Omental fat pad (tissue), 4 donors: ENCODE results near the gene SLC38A8. TPM values are rescaled to one million over a fixed set of nuclear protein-coding genes. Genes with fewer than 3 reads are reported as not detected.

Experiments
- ATAC-seq: fragments of 150-250 bp; one replicate; pipeline ENCODE4 v1.9.1; 2016; ENCODE audit warnings: mild to moderate bottlenecking, moderate library complexity; ENCODE audit not compliant: low FRiP score
- DNase-seq: peaks from one replicate; pipeline ENCODE4 v3.0.0-alpha.2; 2019; ENCODE audit warnings: low spot score
- total RNA-seq, 4 donors: library from RNA; depleted of rRNA; stranded (reverse); fragments of >200 nt; gene quantifications; one replicate each; pipeline ENCODE4 v1.1.0, GENCODE V29; 2016
- TF ChIP-seq, protein P1 (sequence below), 3 donors: fragments of 450-650 bp; IDR thresholded peaks; one replicate each; pipeline ENCODE4 v1.5.1; 2016 to 2017; ENCODE audit warnings: antibody characterized with exemption in 3 of 3, mild to moderate bottlenecking in 3 of 3, moderate library complexity in 2 of 3

The SLC38A8 gene
- total RNA-seq, 4 donors from 2014 or later = not detected

GRCh38 chr16:84045001-84045817 is 2.6 kb upstream of the SLC38A8 start:
- DNase-seq = no peak
- TF ChIP-seq, protein P1, sequence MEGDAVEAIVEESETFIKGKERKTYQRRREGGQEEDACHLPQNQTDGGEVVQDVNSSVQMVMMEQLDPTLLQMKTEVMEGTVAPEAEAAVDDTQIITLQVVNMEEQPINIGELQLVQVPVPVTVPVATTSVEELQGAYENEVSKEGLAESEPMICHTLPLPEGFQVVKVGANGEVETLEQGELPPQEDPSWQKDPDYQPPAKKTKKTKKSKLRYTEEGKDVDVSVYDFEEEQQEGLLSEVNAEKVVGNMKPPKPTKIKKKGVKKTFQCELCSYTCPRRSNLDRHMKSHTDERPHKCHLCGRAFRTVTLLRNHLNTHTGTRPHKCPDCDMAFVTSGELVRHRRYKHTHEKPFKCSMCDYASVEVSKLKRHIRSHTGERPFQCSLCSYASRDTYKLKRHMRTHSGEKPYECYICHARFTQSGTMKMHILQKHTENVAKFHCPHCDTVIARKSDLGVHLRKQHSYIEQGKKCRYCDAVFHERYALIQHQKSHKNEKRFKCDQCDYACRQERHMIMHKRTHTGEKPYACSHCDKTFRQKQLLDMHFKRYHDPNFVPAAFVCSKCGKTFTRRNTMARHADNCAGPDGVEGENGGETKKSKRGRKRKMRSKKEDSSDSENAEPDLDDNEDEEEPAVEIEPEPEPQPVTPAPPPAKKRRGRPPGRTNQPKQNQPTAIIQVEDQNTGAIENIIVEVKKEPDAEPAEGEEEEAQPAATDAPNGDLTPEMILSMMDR (IDR thresholded peaks at IDR 0.05) = no peak
- no peak for ATAC-seq

DNA sequence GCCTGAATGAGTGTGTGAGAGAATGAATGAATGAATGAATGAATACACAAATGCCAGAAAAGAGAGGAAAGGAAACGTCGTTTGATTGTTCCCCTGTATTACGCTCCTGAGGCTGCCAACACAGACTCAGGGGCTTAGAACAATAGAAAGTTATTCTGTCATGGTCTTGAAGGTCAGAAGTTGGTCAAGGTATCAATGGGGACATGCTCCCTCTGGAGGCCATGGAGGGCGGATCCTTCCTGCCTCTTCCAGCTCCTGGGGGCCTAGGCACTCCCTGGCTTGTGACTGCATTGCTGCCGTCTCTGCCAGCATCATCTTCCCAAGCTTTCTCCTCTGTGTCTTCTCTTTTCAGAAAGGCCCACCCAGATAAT is 1.5 kb upstream of the SLC38A8 start:
- no peak for ATAC-seq
- TF ChIP-seq, protein P1 (IDR thresholded peaks at IDR 0.05) = no peak
- DNase-seq = no peak

- TF ChIP-seq, protein P1 (IDR thresholded peaks at IDR 0.05) = no peak
- DNase-seq = no peak
- no peak for ATAC-seq
Measured at GRCh38 chr16:84043486-84044117, 1.0 kb upstream of the SLC38A8 start.

DNA sequence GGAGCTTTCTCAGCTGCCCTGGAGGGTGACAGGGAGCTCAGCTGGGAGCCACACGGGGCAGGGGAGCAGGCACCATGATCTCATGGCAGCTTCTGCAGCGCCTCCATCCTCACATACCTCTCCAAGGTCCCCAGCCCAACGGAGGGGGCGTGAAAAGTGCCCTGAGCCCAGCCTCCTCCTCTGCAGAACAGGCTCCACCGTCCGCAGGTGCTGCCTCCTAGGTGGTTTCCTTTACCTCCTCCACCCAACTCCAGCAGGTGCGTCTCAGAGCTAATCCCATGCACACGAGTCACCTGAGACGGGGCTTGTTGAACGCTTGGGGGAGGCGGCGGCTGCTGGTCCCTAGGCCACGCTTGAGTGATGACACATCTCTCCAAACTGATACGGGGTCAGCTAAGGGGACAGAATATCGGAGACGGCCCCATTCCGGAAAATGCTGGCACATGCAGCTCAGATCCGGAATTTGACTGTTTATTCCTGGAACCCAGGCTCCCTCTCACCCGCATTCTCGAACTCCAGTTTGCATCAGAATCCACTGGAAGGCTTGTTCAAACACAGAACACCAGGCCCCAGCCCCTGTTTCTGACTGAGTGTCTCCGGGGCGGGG is 387 bp upstream of the SLC38A8 start:
- no peak for DNase-seq
- no peak for ATAC-seq
- TF ChIP-seq, protein P1 (IDR thresholded peaks at IDR 0.05) = no peak

DNA sequence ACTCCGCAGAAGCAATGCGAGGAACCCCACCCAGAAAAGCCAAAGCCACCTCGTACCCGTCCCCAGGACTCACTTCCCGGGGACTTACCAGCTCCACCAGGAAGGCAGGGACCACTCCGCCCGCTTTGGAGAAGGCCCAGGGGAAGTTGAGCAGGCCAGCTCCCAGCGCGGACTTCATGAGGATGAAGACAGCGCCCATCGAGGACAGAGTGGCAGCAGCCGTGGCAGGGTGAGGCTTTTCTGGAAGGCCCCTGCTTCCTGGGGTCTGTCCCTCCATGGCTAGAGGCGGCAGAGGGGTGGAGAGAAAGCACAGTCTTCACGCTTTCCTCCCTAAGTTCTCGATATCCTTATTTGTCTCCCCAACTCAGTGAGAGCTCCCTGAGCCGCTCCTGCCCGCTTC is 714 bp downstream of the SLC38A8 start:
- TF ChIP-seq, protein P1 (IDR thresholded peaks at IDR 0.05) = no peak
- DNase-seq (no peak), ATAC-seq (no peak)

- TF ChIP-seq, protein P1 (IDR thresholded peaks at IDR 0.05) = no peak
- ATAC-seq (no peak), DNase-seq (no peak)
Measured at GRCh38 chr16:84040823-84041820, 1.5 kb downstream of the SLC38A8 start.
